Measurements from ENCODE around the gene ISCA2.

Gene ISCA2

GRCh38 chr14:74483321-74483720 lies 10.2 kb upstream of the ISCA2 start:
- DNase-seq (ENCODE audit: low spot score): no peak

GRCh38 chr14:74486164-74486563 lies 7.4 kb upstream of the ISCA2 start:
- DNase-seq (ENCODE audit: low spot score): no peak

GRCh38 chr14:74488786-74489397 lies 4.7 kb upstream of the ISCA2 start:
- no peak for DNase-seq (ENCODE audit: low spot score)

- no peak for DNase-seq (ENCODE audit: low spot score)
Measured at GRCh38 chr14:74490486-74490885, 3.1 kb upstream of the ISCA2 start.

- DNase-seq (ENCODE audit: low spot score): no peak
Measured at GRCh38 chr14:74491956-74492775, 1.4 kb upstream of the ISCA2 start.

- DNase-seq (ENCODE audit: low spot score): no peak
Measured at GRCh38 chr14:74492776-74493342, 706 bp upstream of the ISCA2 start, which contains the start of gene NPC2. NPC2 (minus strand) TSS chr14:74493305; CDS start chr14:74493274, 31 bp downstream.

GRCh38 chr14:74495356-74495755 lies 1.8 kb downstream of the ISCA2 start:
- no peak for DNase-seq (ENCODE audit: low spot score)

- DNase-seq (ENCODE audit: low spot score): no peak
Measured at GRCh38 chr14:74500417-74501134, 7.0 kb downstream of the ISCA2 start.

GRCh38 chr14:74501135-74501614 lies 7.6 kb downstream of the ISCA2 start:
- peak; percentile 88 for DNase-seq (ENCODE audit: low spot score)

- DNase-seq (ENCODE audit: low spot score): no peak
Measured at GRCh38 chr14:74501691-74502090, 8.1 kb downstream of the ISCA2 start.

GRCh38 chr14:74502236-74503019 lies 8.9 kb downstream of the ISCA2 start:
- no peak for DNase-seq (ENCODE audit: low spot score)

- DNase-seq (ENCODE audit: low spot score): peak; percentile 49
Measured at GRCh38 chr14:74503291-74503937, 9.8 kb downstream of the ISCA2 start.

- DNase-seq (ENCODE audit: low spot score): no peak
Measured at GRCh38 chr14:74503938-74504335, 10.4 kb downstream of the ISCA2 start.

GRCh38 chr14:74504412-74504811 lies 10.8 kb downstream of the ISCA2 start:
- peak; percentile 42 for DNase-seq (ENCODE audit: low spot score)

- peak; percentile 51 for DNase-seq (ENCODE audit: low spot score)
Measured at GRCh38 chr14:74504874-74505720, 11.5 kb downstream of the ISCA2 start.

GRCh38 chr14:74505831-74506230 lies 12.3 kb downstream of the ISCA2 start:
- DNase-seq (ENCODE audit: low spot score): peak; percentile 60

GRCh38 chr14:74506411-74506851 lies 12.9 kb downstream of the ISCA2 start:
- DNase-seq (ENCODE audit: low spot score): peak; percentile 50

- peak; percentile 38 for DNase-seq (ENCODE audit: low spot score)
Measured at GRCh38 chr14:74507085-74507484, 13.5 kb downstream of the ISCA2 start.

GRCh38 chr14:74507840-74508239 lies 14.3 kb downstream of the ISCA2 start:
- DNase-seq (ENCODE audit: low spot score): peak; percentile 41

- DNase-seq (ENCODE audit: low spot score): no peak
Measured at GRCh38 chr14:74508292-74508731, 14.7 kb downstream of the ISCA2 start.

All from left forelimb (tissue), 1 donor.